ENCODE data around the gene ATP5PD. TPM values are rescaled to one million over a fixed set of nuclear protein-coding genes. Genes with fewer than 3 reads are reported as not detected.

Gene ATP5PD
- total and polyA plus RNA-seq, 2 of the 13 experiments (the other 11 are each of a cell fraction or from before 2014, with no cell fraction given), result 158 to 428 TPM

DNA sequence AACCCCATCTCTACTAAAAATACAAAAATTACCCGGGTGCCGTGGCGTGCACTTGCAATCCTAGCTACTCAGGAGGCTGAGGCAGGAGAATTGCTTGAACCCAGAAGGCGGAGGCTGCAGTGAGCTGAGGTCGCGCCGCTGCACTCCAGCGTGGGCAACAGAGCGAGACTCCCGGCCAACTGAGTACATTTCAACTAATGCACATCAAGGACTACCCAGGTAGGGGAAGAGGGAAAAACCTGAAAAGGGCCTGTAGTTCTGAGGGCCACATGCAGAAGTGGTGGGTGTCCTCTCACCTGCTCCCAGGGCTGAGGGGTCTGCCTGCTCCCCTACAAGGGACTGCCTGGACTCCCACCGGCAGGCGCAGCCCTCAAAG, 40.4 kb upstream of the ATP5PD start (continued):
- TF ChIP-seq, protein P1, sequence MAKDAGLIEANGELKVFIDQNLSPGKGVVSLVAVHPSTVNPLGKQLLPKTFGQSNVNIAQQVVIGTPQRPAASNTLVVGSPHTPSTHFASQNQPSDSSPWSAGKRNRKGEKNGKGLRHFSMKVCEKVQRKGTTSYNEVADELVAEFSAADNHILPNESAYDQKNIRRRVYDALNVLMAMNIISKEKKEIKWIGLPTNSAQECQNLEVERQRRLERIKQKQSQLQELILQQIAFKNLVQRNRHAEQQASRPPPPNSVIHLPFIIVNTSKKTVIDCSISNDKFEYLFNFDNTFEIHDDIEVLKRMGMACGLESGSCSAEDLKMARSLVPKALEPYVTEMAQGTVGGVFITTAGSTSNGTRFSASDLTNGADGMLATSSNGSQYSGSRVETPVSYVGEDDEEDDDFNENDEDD (CRISPR knock-in tag; IDR thresholded peaks at IDR 0.05; ENCODE audit: borderline replicate concordance), result no peak
- 0 out of 2 replicates have a peak, but pooled peaks have one; percentile 9 for TF ChIP-seq ZNF782 (CRISPR knock-in tag; IDR thresholded peaks at IDR 0.05; ENCODE audit: borderline replicate concordance)
- no peak for TF ChIP-seq RFXAP (CRISPR knock-in tag; IDR thresholded peaks at IDR 0.05; ENCODE audit: borderline replicate concordance)
- no peak for TF ChIP-seq ZBTB40 (IDR thresholded peaks at IDR 0.05)
- TF ChIP-seq ZBTB40 (CRISPR knock-in tag; IDR thresholded peaks at IDR 0.05), result no peak
- TF ChIP-seq ATF2 (CRISPR knock-in tag; IDR thresholded peaks at IDR 0.05), result no peak
- TF ChIP-seq, protein P2, sequence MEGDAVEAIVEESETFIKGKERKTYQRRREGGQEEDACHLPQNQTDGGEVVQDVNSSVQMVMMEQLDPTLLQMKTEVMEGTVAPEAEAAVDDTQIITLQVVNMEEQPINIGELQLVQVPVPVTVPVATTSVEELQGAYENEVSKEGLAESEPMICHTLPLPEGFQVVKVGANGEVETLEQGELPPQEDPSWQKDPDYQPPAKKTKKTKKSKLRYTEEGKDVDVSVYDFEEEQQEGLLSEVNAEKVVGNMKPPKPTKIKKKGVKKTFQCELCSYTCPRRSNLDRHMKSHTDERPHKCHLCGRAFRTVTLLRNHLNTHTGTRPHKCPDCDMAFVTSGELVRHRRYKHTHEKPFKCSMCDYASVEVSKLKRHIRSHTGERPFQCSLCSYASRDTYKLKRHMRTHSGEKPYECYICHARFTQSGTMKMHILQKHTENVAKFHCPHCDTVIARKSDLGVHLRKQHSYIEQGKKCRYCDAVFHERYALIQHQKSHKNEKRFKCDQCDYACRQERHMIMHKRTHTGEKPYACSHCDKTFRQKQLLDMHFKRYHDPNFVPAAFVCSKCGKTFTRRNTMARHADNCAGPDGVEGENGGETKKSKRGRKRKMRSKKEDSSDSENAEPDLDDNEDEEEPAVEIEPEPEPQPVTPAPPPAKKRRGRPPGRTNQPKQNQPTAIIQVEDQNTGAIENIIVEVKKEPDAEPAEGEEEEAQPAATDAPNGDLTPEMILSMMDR (CRISPR knock-in tag; IDR thresholded peaks at IDR 0.05), result no peak
- TF ChIP-seq, protein P3, sequence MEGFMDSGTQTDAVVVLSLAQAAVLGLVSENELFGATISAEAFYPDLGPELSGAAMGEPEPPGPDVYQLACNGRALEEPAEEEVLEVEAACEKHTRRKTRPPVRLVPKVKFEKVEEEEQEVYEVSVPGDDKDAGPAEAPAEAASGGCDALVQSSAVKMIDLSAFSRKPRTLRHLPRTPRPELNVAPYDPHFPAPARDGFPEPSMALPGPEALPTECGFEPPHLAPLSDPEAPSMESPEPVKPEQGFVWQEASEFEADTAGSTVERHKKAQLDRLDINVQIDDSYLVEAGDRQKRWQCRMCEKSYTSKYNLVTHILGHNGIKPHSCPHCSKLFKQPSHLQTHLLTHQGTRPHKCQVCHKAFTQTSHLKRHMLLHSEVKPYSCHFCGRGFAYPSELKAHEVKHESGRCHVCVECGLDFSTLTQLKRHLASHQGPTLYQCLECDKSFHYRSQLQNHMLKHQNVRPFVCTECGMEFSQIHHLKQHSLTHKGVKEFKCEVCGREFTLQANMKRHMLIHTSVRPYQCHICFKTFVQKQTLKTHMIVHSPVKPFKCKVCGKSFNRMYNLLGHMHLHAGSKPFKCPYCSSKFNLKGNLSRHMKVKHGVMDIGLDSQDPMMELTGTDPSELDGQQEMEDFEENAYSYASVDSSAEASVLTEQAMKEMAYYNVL (CRISPR knock-in tag; IDR thresholded peaks at IDR 0.05; ENCODE audit: borderline replicate concordance), result 0 out of 2 replicates have a peak, but pooled peaks have one; percentile 44
- no peak for TF ChIP-seq ZNF7 (CRISPR knock-in tag; IDR thresholded peaks at IDR 0.05)
- TF ChIP-seq, protein P4, sequence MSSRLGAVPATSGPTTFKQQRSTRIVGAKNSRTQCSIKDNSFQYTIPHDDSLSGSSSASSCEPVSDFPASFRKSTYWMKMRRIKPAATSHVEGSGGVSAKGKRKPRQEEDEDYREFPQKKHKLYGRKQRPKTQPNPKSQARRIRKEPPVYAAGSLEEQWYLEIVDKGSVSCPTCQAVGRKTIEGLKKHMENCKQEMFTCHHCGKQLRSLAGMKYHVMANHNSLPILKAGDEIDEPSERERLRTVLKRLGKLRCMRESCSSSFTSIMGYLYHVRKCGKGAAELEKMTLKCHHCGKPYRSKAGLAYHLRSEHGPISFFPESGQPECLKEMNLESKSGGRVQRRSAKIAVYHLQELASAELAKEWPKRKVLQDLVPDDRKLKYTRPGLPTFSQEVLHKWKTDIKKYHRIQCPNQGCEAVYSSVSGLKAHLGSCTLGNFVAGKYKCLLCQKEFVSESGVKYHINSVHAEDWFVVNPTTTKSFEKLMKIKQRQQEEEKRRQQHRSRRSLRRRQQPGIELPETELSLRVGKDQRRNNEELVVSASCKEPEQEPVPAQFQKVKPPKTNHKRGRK (CRISPR knock-in tag; IDR thresholded peaks at IDR 0.05), result no peak
